GM08714 (cell line): ENCODE measurements around the gene SLC6A2.

Experiments
- H3K4me3 ChIP-seq: fragments of 200-500 bp; sonication (Bioruptor generic); 2 replicates; pipeline ENCODE4 v1.5.1; 2014; ENCODE audit warnings: mild to moderate bottlenecking, low read length, inconsistent platforms
- ZNF274 ChIP-seq: IDR thresholded peaks from 2 replicates; pipeline ENCODE4 v1.6.1; 2012; ENCODE audit warnings: mild to moderate bottlenecking, low read depth, low read length

Gene SLC6A2

GRCh38 chr16:55701442-55702319 lies 45.9 kb downstream of the SLC6A2 start:
- no peak for TF ChIP-seq ZNF274
- H3K4me3 ChIP-seq: no peak overlapping the region

GRCh38 chr16:55703003-55704001 lies 47.5 kb downstream of the SLC6A2 start:
- H3K4me3 ChIP-seq: no peak overlapping the region
- TF ChIP-seq ZNF274: no peak

GRCh38 chr16:55706739-55707384 lies 51.1 kb downstream of the SLC6A2 start:
- no peak for TF ChIP-seq ZNF274

GRCh38 chr16:55709801-55710200 lies 54.0 kb downstream of the SLC6A2 start:
- no peak for TF ChIP-seq ZNF274
- no peak overlapping the region for H3K4me3 ChIP-seq

More at GRCh38 chr16:55706739-55707384, 51.1 kb downstream of the SLC6A2 start:
- H3K4me3 ChIP-seq: no peak overlapping the region

- H3K4me3 ChIP-seq: no peak overlapping the region
- no peak for TF ChIP-seq ZNF274
These were observed 54.7 kb downstream of the SLC6A2 start for GRCh38 chr16:55710466-55710865.

- TF ChIP-seq ZNF274: no peak
- H3K4me3 ChIP-seq: no peak overlapping the region
These were observed 56.4 kb downstream of the SLC6A2 start for GRCh38 chr16:55711959-55712876.

GRCh38 chr16:55713103-55713502 lies 57.3 kb downstream of the SLC6A2 start:
- no peak for TF ChIP-seq ZNF274
- no peak overlapping the region for H3K4me3 ChIP-seq

- TF ChIP-seq ZNF274: no peak
- H3K4me3 ChIP-seq: no peak overlapping the region
These were observed 61.5 kb downstream of the SLC6A2 start for GRCh38 chr16:55717326-55717725.

GRCh38 chr16:55725055-55725777 lies 69.4 kb downstream of the SLC6A2 start:
- H3K4me3 ChIP-seq: no peak overlapping the region
- TF ChIP-seq ZNF274: no peak

- no peak for TF ChIP-seq ZNF274
- H3K4me3 ChIP-seq: no peak overlapping the region
These were observed 73.0 kb downstream of the SLC6A2 start for GRCh38 chr16:55728797-55729196.

- TF ChIP-seq ZNF274: no peak
- no peak overlapping the region for H3K4me3 ChIP-seq
These were observed 74.3 kb downstream of the SLC6A2 start for GRCh38 chr16:55730115-55730514.

GRCh38 chr16:55732496-55732895 lies 76.7 kb downstream of the SLC6A2 start:
- no peak overlapping the region for H3K4me3 ChIP-seq
- no peak for TF ChIP-seq ZNF274
